Measurements from ENCODE around the gene PRKD1.
"Not testable (repeated sequence)": the region's sequence is repeated elsewhere in the genome, so short reads cannot be mapped to it uniquely, and the experiment has no call there.

Gene PRKD1

DNA sequence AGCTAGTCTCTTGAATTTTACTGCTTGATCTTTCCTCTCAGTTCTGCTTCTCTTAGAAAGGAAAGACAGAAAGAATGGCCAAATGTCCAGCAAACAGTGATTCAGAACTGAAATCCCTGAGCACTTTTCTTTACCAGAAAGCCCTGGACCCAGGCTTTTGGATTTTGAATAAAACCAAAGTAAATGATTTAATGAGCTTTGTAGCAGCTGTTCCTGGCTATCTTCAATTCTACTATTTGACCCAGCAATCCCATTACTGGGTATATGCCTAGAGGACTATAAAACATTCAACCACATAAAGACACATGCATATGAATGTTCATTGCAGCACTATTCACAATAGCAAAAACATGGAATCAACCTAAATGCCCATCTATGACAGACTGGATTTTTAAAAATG lies 187.2 kb downstream of the PRKD1 start:
- ATAC-seq, result no peak
- DNase-seq, result no peak

DNA sequence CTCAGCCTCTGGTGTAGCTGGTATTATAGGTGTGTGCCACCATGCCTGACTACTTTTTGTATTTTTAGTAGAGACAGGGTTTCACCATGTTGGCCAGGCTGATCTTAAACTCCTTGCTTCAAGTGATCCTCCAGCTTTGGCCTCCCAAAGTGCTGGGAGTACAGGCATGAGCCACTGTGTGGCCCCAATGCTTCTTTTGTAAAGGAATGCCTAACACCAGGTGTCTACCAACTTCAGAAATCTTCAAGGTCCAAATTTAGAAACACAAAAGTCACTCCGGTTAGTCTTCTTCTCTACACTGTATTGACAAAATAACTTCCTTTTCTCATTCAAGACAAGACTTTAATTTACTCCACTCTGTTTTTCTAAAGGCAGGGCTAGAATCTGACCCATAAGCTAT lies 188.7 kb downstream of the PRKD1 start:
- DNase-seq (no peak), ATAC-seq (no peak)

DNA sequence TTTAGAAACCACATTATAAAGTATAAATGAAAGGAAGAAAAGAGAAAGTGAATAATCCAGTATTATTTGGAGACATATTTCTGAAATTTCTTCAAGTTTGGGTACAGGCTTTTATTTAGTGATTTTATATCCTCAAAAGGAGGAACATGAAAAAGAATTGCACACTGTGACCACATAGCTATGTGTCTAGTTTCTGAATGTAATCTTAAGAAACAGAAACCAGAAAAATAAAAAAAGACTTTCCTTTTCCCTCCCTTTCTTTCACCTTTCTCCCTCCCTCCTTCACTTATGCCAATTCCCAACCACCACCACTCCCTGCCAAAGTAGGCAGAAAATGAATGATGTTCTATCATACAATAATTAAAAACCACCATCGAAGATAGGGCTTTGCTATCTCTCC lies 189.6 kb downstream of the PRKD1 start:
- ATAC-seq (no peak), DNase-seq (no peak)

DNA sequence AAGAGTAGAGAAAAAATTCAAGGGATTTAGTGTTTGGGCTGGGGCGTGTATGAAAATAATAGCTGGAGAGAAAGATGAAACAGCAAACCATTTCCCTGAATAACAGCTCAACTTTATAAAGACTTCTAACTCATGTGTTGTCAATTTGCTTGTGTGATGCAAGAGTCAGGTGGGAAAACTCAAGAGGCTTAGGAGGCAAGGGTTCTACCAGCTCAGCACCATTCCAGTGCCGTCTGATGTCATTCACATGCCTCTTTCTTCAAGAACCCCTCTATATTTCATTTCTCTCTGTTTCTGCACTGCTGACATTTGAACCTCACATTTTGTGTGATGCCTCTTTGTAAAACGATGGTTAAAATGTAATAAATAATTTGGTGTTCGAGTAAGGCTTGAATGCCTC lies 192.2 kb downstream of the PRKD1 start:
- no peak for DNase-seq
- no peak for ATAC-seq

DNA sequence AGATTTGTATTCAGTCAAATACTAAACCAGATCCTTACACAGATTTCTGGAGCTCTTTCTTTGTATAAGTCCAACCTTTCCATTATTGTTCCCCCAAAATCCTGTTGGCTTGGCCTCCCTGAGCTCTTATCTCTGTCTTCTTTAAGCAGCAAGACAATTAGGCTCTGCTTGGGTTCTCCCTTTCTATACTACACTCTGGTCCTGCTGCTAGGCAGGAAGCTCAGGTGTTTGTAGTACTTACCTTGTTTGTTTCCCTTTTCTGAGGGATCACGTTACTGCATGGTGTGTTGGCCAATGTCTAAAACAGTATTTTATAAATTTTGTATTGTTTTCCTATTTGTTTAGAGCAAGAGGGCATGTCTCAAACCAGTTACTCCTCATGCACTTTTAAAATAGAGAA lies 192.9 kb downstream of the PRKD1 start:
- ATAC-seq (no peak), DNase-seq (no peak)

DNA sequence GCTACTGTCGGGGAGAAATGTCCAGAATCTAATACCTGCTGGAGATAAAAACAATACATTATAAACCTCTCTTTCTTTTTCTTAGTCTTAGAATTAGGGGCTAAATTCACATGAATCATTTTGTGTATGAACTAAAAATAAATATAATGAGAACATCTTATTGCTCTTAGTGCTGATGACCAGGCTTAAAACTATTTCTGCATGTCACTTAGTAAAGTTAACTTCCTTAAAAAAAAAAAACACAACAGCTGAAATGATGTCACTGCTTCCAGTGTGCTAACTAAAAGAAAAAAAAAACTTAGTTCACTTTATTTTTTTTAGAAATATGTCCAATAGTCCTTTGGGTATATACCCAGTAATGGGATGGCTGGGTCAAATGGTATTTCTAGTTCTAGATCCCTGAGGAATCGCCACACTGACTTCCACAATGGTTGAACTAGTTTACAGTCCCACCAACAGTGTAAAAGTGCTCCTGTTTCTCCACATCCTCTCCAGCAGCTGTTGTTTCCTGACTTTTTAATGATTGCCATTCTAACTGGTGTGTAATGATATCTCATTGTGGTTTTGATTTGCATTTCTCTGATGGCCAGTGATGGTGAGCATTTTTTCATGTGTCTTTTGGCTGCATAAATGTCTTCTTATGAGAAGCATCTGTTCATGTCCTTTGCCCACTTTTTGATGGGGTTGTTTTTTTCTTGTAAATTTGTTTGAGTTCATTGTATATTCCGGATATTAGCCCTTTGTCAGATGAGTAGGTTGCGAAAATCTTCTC lies 200.9 kb downstream of the PRKD1 start:
- not testable (repeated sequence) for ATAC-seq, DNase-seq

DNA sequence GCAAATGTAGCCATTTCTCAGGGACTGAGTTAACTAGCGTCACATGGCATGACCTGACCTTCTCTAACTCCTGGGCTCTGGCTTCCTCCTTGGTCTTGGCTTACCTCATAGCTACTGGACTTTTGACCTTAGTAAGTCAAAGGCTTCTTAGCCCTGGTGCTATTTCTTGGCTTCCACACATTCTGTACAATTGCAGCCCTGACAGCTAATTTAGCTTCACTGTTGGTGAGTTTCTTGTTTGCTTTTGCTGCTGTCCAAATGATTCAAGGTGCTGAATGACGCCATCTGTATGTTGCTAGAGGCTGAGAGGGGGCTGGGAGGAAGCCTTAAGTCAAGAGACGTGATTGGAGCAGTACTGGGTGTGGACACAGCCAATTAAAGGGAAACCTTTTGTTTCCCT lies 202.7 kb downstream of the PRKD1 start:
- ATAC-seq, result no peak

DNA sequence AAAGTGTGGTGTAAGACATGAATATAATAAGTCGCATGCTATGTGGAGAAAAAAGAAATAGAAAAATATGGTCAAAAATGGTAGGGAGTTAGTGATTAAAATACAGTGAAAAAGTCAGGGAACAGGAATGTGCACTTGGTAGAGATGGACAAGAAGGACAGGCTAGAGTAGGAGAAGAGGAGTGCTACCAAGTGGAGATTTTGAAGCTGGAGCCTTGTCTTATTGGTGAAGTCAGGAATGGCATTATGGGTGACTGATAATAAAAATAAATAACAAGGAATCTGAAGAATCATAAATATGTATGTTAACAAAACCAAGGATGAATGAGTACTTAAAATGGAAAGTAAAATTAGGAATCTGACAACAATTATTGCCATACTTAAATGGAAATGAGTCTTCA lies 204.8 kb downstream of the PRKD1 start:
- DNase-seq (no peak), ATAC-seq (no peak)

More for the DNA sequence above, 202.7 kb downstream of the PRKD1 start:
- DNase-seq, result no peak

DNA sequence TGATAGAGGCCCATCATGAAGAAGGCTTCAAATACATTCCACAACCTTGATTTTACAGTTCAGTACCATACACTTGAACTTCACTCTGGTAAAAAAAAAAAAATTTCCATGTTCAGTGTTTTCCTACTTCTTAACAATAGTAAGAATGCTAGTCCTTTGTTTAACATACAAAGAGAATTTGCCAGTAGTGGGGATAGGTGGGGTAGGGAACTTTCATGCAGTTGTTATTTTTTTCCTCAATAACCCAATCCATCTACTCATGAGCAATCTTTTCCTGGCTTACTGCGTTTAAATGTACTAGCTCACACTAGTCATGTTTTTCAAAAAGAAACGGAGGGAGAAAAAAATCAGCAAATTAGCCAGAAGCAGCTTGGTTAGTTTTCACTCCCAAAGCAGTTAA lies 206.1 kb downstream of the PRKD1 start:
- DNase-seq, result no peak
- no peak for ATAC-seq

DNA sequence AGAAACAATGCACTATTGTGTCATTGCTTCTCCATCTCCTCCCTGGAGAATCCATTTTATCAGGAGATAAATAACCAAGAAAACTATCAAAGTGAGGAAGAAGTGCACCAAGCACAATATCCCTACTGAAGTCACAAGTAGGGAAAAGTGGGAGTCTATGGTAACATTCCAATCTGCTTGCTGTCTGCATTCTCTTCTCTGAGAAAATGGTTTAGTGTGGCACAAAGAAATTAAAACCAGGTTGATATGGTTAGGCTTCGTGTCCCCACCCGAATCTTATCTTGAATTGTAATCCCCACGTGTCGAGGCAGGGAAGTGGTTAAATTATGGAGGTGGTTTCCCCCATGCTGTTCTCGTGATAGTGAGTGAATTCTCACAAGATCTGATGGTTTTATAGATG lies 209.7 kb downstream of the PRKD1 start:
- ATAC-seq, result no peak
- DNase-seq, result no peak

DNA sequence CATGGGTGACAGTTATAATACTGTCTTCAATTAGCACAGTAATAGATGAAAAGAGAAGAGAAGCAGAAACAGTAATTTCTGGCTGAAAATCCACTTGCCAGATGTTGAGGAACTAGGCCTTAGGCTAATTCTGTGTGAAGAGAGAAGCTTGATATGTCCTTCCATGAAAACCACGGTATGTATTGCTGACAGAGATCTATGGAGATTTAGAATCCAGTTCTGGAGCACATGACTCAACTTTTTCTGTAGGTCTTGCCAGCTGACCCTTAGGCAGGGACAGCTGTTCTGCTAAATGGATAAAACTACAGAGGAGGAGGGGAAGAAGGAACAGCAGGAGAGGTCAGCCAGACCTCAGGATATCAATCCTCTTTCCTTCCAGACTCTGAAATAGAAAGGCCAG lies 211.5 kb downstream of the PRKD1 start:
- DNase-seq (no peak), ATAC-seq (no peak)

DNA sequence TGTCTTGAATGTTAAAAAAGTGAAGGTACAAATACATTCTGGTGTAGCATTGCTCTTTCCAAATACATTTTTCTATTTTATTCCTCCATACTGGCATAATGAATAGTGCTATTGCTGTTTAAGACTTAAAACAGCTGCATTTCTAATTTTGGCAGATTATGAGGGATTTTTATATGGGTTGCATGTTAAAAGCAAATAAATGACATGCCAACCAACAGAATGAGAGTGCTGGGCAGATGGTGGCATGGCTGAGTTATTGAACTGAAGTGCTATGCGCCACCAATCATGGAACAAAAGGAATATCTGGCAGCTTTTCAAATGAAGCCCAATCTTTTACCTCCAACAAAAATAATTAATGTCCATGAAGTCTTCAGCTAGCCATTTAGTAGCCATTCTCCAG lies 215.0 kb downstream of the PRKD1 start:
- DNase-seq (no peak), ATAC-seq (no peak)

DNA sequence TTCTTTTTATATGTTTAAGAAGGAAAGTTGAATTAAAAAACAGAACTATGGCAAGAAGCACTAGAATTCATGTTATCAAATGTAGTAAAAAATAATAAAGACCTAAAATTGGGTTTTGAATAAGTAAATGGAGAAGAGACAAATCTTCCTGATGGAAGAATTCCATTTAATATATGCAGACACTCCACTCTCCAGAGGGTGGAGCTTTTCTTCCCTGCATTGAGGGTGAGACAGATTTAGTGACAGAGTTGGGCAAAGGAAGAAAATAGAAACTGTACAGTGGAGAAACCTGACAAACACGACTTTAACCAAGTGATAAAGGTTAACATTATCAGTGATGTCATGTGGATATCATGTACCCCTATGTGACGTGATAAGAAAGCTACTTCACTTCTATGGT lies 217.6 kb downstream of the PRKD1 start:
- DNase-seq (no peak), ATAC-seq (no peak)

DNA sequence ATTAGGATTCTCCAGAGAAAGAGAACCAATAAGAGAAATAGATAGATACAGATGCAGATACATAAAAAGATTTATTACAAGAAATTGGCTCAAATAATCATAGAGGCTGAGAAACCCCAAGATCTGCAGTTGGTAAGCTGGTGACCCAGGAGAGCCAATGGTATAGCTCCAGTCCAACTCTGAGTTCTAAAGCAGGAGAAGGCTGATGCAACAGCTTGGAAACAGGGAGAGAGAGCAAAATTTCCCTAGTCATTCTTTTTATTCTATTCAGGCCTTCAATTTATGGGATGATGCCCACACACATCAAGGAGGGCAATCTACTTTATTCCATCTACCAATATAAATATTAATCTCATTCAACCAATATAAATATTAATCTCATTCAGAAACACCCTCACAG lies 218.2 kb downstream of the PRKD1 start:
- no peak for ATAC-seq
- DNase-seq, result no peak

DNA sequence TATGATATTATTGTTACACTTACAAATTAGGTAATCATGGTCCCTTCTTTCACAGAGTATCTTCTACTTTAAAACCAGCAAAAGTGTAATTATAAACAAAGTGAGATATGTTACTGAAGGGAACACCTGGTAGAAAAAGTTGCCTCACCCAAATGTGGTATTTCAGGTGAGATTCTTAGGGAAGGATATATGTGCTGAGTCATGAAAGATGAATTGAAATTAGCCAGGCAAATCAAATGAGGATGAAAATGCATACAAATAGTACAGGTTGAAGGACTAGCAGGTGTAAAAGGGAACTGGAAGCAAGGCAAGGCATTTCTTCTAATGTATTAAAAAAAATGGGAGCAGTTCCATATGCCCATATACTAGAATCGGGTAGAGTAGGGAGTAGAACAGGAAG lies 220.9 kb downstream of the PRKD1 start:
- DNase-seq (no peak), ATAC-seq (no peak)

DNA sequence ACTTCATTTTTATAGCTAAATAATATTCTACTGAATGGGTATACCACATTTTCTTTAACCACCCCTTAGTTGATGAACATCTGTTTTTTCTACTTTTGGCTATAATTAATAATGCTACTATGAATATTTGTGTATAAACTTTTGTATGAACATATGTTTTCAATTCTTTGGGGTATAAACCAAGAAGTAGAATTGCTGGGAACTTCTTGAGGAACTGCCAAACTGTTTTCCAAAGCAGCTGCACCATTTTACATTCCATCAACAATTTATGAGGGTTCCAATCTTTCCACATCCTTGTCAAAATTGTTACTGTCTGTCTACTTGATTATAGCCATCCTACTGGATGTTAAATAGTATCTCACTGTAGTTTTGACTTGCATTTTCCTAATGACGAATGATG lies 221.8 kb downstream of the PRKD1 start:
- DNase-seq, result no peak
- no peak for ATAC-seq

DNA sequence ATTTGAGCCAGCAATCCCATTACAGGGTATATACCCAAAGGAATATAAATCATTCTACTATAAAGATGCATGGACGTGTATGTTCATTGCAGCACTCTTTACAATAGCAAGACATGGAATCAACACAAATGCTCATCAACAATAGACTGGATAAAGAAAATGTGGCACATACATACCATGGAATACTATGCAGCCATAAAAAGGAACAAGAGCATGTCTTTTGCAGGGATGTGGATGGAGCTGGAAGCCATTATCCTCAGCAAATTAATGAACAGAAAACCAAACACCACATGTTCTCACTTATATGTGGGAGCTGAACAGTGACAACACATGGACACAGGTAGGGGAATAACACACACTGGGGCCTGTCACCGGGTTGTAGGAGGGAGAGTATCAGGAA lies 238.1 kb downstream of the PRKD1 start:
- ATAC-seq, DNase-seq: not testable (repeated sequence)

DNA sequence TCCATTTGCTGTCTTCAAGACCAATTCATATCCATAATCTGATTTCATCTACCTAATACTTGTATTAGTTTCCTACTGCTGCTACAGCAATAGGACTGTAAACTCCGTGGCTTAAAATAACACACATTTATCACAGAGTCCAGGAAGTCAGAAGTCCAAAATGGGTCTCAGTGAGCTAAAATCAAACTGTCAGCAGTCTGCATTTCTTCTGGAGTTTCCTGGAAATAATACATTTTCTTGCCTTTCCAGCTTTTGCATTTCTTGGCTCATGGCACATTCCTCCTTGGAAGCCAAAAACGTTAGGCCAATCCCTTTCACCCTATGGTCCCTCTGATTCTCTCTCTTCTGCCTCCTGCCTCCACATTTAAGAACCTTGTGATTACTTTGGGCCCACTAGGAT lies 239.8 kb downstream of the PRKD1 start:
- DNase-seq, result no peak
- no peak for ATAC-seq

DNA sequence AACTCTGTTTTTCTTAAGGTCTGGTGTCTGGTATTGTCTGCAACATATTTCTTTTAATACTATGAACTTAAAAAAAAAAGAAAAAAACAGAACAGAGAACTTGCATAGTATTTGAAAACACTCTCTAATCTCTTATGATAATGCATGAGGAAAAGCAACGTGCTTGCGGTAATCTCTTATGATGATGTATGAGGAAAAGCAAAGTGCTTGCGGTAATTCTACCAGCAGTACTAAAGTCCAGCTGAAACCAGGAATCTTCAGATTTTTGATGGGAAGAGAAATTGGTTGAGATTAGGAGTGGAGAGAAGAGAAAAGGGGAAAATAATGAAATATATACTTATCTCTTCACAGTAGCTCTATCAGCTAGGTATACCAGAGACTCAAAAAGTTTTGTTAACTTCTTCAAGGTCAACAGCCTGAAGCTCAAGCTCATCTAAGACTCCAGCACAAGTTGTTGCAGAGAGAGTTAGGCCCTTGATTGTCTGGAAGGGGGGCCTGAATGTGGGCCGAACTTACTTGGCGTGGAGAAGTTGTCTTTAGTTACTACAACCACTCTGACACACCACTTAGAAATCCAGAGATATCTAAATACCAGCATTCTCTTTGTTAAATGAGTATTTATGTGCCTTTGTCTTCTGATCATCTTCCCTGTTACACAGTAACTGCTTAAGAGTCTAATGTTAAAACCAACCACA lies 240.4 kb downstream of the PRKD1 start:
- DNase-seq (no peak), ATAC-seq (no peak)

DNA sequence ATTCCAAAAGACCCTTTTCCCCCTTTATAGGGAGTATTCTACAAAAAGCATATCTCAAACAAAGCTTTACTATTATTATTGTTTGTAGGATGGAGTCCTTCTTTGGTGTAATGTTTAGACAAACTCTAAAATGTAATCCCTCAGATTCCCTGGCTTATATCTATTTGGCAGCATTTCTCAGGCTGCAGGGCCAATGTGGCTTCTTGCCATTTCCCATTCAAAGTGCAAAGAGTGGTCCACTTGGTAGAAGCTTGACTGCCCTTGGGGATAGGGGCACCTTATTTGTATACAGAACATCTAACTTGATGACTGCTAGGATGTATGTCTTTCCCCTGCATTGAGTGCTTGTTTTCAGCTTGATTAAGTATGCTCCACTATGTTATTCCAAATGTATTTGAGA lies 242.7 kb downstream of the PRKD1 start:
- DNase-seq, result no peak
- ATAC-seq, result no peak

DNA sequence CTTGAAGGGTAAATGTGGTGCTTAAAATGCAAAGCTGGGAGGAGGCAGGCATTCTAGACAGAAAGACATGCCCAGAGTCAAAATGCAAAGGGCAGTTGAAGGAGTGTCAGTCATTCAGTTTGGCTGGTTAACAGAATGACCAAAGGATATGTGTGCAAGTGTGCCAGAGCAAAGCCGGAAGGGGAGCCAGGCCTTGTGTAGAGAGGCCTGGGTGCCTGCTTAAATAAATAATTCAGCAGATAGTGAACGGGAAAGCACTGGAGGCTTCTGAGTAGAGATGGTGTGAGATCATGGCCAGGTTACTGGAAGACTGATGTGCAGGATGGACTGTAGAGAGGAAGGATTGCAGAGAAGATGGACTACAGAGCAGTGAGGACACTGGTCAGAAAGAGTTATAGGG lies 244.9 kb downstream of the PRKD1 start:
- no peak for DNase-seq

DNA sequence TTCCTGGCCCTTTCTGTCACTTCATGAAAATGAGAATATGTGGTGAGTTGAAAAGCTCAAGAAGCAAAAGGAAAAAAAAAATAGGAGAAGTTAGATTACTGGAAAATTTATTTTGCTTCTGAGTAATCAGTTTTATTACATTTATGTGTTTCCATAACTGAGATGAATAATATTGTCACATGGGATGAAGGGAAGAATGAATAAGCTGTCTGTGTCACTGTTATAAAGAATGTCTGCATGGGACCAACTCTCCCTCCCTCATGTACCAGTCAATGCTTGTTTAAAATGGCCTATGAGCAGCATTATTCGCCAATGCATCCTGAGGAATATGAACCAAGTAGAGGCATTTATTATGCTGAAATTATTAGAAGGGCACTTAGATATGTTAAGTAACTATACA lies 246.3 kb downstream of the PRKD1 start:
- ATAC-seq, result no peak
- DNase-seq, result no peak

More for the DNA sequence above, 244.9 kb downstream of the PRKD1 start:
- ATAC-seq, result no peak

DNA sequence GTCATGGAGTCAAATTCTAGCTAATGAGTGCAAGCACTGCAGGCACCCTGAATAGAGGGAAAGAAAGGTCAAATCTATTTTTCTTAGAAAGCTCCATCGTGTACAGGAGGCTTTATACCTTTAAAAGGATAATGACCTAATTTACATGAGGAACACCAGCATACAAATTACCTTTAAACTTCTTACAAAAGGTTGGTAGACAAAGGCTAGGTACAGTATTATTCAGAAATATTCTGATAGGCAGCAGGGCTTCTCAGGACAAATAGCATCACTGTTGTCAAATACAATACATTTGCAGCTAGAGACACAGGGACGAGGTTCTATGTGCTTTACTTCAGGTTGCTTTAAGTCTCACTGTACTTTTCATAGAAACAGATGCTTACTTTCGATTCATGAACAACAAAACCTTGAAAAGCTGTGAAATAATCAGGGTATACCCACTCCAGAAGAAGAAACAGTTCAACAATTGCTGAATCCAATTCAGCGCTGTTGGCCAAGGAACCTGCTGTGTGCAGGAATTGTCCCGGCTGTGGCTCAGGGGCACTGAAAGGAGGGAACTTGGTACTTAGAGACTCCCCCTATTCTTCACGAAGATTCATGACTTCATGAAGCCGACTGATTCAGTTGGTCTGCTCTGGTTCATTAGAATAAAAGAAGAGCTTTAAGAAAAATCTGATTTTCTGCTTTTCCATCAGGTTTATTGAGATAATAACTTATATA lies 252.9 kb downstream of the PRKD1 start:
- DNase-seq (no peak), ATAC-seq (no peak)

Measured in stimulated activated naive CD8-positive, alpha-beta T cell treated with anti-CD3 and anti-CD28 coated beads, Interleukin-15, Interleukin-2, amounts not matched to agents 100 U/mL and 50 U/mL, for 24 hours (primary cell).